ENCODE data around the gene DNAAF9. TPM values are rescaled to one million over a fixed set of nuclear protein-coding genes. Genes with fewer than 3 reads are reported as not detected.

The DNAAF9 gene
- total and polyA plus RNA-seq, 2 donors from 2014 or later, result 7.3 to 25.2 TPM

DNA sequence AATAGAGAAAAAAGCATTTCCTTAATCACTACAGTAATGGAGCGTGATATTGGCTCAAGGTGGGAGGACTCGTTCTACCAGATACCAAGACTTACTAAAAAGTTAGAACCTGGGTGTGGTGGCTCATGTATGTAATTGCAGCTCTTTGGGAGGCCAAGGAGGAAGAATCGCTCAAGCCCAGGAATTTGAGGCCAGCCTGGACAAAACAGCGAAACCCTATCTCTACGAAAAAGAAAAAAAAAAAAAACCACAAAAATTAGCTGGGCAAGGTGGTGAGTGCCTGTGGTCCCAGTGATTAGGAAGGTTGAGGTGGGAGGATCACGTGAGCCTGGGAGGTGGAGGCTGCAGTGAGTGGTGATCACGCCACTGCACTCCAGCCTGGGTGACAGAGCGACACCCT lies 39.3 kb upstream of the DNAAF9 start:
- Histone ChIP-seq H3K9ac (ENCODE audit: low read length in 3 of 3) (no peak overlapping the region), H3K4me3 (ENCODE audit: low read length in 3 of 3) (no peak overlapping the region), H3K9me3 (ENCODE audit: control insufficient read depth in 2 of 3, insufficient read depth in 1 of 3, low read length in 3 of 3) (no peaks in the 10 kb centered on the region), H3K27ac (ENCODE audit: low read depth in 2 of 2, low read length in 2 of 2) (no peak overlapping the region), H3K36me3 (ENCODE audit: control insufficient read depth in 2 of 3, insufficient read depth in 3 of 3, low read length in 3 of 3) (no peaks in the 10 kb centered on the region), H3K4me1 (ENCODE audit: control insufficient read depth in 2 of 3, insufficient read depth in 2 of 3, low read depth in 1 of 3, low read length in 3 of 3) (no peaks in the 10 kb centered on the region), H3K27me3 (ENCODE audit: control insufficient read depth, insufficient read depth, low read length) (no peaks in the 10 kb centered on the region)
- DNase-seq (peak in 2 of 5 donors; percentile 39 to 62), FAIRE-seq (no peak)
- intact Hi-C loops (cut with DNase I), result no loop called here
- TF ChIP-seq, protein P1, sequence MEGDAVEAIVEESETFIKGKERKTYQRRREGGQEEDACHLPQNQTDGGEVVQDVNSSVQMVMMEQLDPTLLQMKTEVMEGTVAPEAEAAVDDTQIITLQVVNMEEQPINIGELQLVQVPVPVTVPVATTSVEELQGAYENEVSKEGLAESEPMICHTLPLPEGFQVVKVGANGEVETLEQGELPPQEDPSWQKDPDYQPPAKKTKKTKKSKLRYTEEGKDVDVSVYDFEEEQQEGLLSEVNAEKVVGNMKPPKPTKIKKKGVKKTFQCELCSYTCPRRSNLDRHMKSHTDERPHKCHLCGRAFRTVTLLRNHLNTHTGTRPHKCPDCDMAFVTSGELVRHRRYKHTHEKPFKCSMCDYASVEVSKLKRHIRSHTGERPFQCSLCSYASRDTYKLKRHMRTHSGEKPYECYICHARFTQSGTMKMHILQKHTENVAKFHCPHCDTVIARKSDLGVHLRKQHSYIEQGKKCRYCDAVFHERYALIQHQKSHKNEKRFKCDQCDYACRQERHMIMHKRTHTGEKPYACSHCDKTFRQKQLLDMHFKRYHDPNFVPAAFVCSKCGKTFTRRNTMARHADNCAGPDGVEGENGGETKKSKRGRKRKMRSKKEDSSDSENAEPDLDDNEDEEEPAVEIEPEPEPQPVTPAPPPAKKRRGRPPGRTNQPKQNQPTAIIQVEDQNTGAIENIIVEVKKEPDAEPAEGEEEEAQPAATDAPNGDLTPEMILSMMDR (IDR thresholded peaks at IDR 0.05; ENCODE audit: borderline replicate concordance, extremely low read depth, insufficient read depth), result no peak

DNA sequence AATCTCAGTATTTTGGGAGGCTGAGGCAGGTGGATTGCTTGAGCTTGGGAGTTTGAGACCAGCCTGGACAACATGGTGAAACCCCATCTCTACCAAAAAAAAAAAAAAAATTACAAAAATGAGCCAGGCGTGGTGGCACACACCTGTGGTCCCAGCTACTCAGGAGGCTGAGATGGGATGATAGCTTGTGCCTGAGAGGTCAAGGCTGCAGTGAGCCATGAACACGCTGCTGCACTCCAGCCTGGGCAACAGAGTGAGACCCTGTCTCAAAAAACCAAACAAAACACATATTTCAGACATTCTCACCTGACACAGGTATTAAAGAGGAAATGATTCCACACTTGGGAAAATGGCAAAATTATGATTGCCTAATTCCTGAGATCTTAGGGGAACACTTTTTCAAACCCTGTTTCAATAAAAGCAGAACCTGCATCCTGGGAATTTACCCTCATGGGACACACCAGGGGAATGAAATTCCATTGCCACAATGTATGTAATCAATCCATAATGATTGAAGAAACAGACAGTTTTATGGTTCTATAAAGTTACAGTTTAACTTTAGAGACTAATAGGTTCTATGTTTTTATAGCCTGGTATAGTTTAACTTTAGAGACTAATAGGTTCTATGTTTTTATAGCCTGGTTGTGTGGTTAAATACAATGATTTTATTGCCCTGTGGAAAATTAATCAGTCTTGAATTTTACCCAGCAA lies 29.6 kb upstream of the DNAAF9 start:
- Histone ChIP-seq H3K27me3 (ENCODE audit: control insufficient read depth, insufficient read depth, low read length) (no peaks in the 10 kb centered on the region), H3K4me1 (ENCODE audit: control insufficient read depth in 2 of 3, insufficient read depth in 2 of 3, low read depth in 1 of 3, low read length in 3 of 3) (peaks cover 0 to 4% (median 2%) of the 10 kb centered on the region in 3 donors), H3K36me3 (ENCODE audit: control insufficient read depth in 2 of 3, insufficient read depth in 3 of 3, low read length in 3 of 3) (no peaks in the 10 kb centered on the region), H3K9ac (ENCODE audit: low read length in 3 of 3) (no peak overlapping the region), H3K9me3 (ENCODE audit: control insufficient read depth in 2 of 3, insufficient read depth in 1 of 3, low read length in 3 of 3) (no peaks in the 10 kb centered on the region), H3K4me3 (ENCODE audit: low read length in 3 of 3) (no peak overlapping the region), H3K27ac (ENCODE audit: low read depth in 2 of 2, low read length in 2 of 2) (no peak overlapping the region)
- intact Hi-C loops (cut with DNase I), result no loop called here
- no peak for FAIRE-seq
- peak in 2 of 5 donors; percentile 48 to 49 for DNase-seq
- TF ChIP-seq, protein P1 (IDR thresholded peaks at IDR 0.05; ENCODE audit: borderline replicate concordance, extremely low read depth, insufficient read depth), result no peak

DNA sequence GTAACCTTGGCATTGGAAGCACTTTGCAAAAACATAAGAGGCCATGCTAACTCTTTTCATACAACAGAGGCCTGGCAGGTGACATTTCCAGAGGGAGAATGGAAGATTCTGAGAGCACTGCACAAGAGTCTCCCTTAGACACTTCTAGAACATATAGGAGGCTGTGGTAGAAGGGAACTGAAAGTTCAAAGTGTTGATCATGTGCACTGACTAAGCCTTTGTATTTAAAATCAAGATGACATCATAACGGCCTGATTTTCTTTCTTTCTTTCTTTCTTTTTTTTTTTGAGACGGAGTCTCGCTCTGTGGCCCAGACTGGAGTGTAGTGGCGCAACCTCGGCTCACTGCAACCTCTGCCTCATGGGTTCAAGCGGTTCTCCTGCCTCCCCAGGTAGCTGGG lies 26.8 kb upstream of the DNAAF9 start:
- Histone ChIP-seq H3K27ac (ENCODE audit: low read depth in 2 of 2, low read length in 2 of 2) (no peak overlapping the region), H3K36me3 (ENCODE audit: control insufficient read depth in 2 of 3, insufficient read depth in 3 of 3, low read length in 3 of 3) (no peaks in the 10 kb centered on the region), H3K9me3 (ENCODE audit: control insufficient read depth in 2 of 3, insufficient read depth in 1 of 3, low read length in 3 of 3) (no peaks in the 10 kb centered on the region), H3K4me1 (ENCODE audit: control insufficient read depth in 2 of 3, insufficient read depth in 2 of 3, low read depth in 1 of 3, low read length in 3 of 3) (peaks cover 2 to 7% (median 4%) of the 10 kb centered on the region in 3 donors), H3K27me3 (ENCODE audit: control insufficient read depth, insufficient read depth, low read length) (no peaks in the 10 kb centered on the region), H3K9ac (ENCODE audit: low read length in 3 of 3) (no peak overlapping the region), H3K4me3 (ENCODE audit: low read length in 3 of 3) (no peak overlapping the region)
- no peak for FAIRE-seq
- intact Hi-C loops (cut with DNase I), result no loop called here
- TF ChIP-seq, protein P1 (IDR thresholded peaks at IDR 0.05; ENCODE audit: borderline replicate concordance, extremely low read depth, insufficient read depth), result no peak
- DNase-seq, result no peak
